PFSK-1 (cell line): ENCODE data around the gene DDB1.

Experiments
- POLR2AphosphoS5 ChIP-seq: IDR thresholded peaks from 2 replicates; pipeline ENCODE4 v1.6.1; 2012; ENCODE audit warnings: low read depth, mild to moderate bottlenecking, control low read depth, low read length, moderate library complexity
- REST ChIP-seq, 2 experiments: IDR thresholded peaks; 2 replicates each; pipeline versions ENCODE4 v1.6.1 to v1.8.0; 2011 to 2012; ENCODE audit warnings: low read depth in 2 of 2, low read length in 2 of 2, control low read depth in 1 of 2, inconsistent platforms in 1 of 2, mild to moderate bottlenecking in 1 of 2, moderate library complexity in 1 of 2; ENCODE audit not compliant: insufficient read depth in 1 of 2

DNA sequence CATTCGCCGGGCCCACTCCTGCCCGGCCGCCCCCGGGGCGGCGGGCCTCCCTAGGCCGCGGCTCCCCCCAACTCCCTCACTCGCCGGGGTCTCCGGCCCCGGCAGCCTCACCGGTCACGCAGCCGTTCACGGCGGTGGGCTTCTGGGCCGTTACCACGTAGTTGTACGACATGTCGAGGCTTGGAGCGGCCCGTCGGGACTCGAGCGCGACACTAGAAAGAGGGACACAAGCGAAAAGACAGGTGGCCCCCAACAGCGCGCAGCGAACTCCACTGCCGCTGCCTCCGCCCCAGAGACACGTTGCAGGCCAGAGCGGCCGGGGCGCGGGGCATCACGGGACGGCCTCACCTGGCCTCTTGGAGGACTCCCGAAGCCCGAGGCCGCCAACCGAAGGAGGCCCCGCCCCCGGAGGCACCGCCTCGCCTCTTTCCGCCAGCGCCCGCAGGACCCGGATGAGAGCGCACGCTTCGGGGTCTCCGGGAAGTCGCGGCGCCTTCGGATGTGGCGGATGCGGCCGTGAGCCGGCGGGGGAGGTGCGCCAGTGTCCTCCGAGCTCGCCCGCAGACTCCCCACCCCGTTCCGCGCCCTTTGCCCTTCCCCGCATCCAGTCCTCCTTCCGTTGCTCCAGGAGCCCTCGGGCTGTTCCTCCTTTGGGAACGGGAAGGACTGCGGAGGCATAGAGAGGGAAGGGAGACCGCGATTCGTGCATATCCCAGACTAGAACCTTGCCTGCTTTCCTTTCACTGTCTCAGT is at the start of gene DDB1, which contains the start of gene TKFC:
- TF ChIP-seq REST (IDR thresholded peaks at IDR 0.05; ENCODE audit: insufficient read depth in 1 of 2, low read depth in 2 of 2, low read length in 2 of 2) (peak; percentile 51 to 61; a peak in 1 of 4 replicates), POLR2AphosphoS5 (peak; percentile 99)
